Measurements from ENCODE around the gene SLC8A1.

Gene SLC8A1

GRCh38 chr2:40353231-40353630, 98.7 kb downstream of the SLC8A1 start:
- peak; percentile 81 for DNase-seq (ENCODE audit: low read depth)

DNA sequence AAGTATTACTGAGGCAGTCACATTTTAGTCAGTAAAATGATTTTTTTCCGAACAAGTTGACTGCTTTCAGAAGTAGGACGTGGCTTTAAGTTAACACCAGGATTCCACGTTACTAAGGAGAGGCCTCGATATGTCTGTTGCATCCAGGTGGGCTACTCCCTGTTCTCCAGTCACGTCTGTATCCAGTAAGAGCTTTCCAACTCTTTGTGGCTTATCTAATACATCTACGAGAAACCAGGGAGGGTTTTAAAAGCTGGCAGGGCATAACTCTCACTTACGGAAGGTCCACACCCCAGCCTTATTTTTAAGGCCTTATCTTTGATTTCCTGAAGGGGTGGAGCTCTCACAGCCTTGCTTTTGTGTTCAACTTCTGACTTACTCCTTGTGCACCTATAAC, 99.2 kb downstream of the SLC8A1 start:
- no peak for DNase-seq (ENCODE audit: low read depth)

GRCh38 chr2:40352041-40352702, 99.7 kb downstream of the SLC8A1 start:
- peak; percentile 75 for DNase-seq (ENCODE audit: low read depth)

DNA sequence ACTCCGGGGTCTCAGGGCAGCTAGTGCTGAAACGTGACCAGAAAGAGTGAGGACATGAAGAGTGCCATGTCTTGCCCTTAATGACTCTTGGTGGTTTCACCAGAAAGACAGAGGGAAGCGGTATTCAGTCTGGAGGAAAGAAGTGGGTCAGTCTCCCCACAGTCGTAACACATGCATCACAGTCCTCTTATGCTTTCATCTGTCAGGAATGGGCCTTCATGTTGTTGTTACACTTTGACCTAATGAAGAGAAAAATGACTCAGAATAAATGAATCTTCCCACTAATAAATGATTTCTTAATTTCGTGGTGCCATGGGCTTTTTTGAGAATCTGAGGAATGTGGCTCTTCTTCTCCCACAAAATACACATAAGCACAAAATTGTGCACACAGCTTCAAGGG, 103.2 kb downstream of the SLC8A1 start:
- peak; percentile 79 for DNase-seq (ENCODE audit: low read depth)

DNA sequence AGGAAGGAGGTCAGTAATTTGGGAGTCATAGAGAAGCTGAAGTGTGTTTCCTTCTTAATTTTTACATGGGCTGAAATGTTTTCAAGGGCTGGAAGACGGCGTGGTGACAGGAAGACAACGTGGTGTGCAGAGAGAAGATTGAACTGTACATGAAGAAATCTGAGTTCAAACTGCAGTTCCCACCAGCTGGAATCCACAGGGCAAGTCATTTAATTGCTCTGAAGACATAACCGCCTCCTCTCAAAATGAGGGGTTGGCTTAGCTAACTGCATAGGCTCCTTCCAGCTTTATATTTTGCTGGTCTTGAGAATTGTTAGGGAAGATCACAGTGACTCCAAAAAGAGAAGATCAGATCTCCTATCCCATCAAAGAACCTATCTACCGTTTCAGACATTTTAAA, 103.9 kb downstream of the SLC8A1 start:
- DNase-seq (ENCODE audit: low read depth), result no peak

DNA sequence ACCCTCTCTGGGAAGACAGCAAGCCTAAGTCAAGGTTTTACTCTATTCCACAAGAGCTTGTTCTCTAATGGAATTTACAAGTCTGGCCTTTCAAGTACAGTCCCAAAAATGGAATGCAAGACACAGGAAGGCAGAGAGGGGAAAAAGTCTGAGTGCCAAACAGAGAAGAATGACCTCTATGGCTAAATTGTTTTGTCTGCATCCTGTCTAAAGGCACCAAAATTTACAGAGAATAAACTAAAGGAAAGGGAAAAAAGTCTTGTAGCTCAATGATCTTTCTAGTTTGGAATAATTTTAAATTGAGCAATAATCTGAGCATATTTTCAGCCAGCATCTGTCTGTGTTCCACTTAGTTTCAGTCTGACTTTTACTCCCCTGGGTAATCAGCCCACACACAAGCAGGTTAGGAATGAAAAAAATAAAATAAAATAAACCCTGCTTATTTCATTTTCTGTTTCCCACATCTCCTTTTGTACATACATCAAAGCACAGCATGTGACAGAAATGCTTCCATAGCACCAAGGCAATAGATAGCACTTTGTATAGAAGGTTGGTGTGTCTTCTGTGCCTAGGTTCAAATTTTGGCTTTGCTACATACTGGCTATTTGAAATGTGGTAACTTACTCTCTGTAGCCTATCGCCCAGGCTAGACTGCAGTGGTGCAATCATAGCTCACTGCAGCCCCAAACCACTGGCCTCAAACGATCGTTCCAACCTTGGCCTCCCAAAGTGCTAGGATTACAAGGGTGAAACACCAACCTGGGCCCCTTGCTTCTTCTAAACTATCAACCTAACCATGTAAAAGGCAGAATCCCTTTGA, 105.1 kb downstream of the SLC8A1 start:
- DNase-seq (ENCODE audit: low read depth), result peak; percentile 63

DNA sequence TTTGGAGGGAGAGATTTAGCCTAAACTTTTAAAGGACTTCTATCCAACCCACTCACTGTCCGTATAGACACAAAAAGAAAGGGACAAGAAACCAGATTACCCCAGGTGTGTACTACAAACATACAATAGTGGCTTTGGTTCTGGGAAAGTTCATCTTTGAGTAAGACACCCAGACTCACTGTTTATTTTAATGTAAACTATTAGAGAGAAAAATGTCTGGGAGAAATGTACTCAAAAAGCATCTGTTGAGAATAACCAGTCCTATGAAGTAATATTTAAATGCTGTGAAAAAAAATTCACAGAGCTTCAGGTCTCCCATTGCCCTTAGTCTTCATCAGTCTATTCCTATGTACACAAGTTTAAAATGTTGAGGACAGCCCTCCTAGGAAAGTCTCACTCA, 107.5 kb downstream of the SLC8A1 start:
- DNase-seq (ENCODE audit: low read depth), result no peak

DNA sequence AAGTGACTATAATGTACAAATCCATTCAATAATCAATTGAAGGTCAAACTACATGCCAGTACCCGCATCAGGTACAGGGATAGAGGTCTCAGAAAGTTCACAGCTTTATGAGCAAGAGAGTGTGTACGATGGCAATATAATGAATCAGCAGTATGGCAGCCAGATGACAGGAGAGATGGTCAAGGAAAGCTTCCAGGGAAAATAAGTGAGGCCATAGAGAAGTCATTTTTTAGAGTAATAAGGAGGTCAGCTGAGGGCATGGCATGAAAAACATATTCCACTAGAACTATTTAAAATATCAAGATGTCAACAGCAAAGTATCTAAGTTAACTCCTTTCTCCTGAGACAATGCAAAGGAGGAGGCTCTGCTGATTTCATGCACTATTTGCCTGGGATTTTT, 108.0 kb downstream of the SLC8A1 start:
- DNase-seq (ENCODE audit: low read depth), result peak; percentile 77

DNA sequence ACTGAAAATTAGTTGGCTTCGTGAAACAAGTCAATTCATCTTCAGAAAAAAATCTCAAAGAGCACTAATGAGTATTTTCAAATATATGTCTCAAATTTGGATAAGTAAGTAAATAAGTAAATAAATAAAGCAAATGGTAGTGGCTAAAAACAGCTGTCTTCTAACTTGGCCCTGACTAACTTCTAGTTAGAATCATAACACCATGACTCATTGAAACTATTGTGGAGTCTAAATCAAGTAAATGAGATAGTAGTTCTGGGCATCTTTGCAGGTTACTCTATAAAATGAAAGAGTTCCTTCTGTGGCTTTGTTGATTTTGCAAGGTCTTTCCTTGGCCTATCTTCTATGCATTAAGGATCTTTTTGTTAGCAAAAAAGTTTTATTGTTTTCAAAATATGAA, 110.7 kb downstream of the SLC8A1 start:
- DNase-seq (ENCODE audit: low read depth), result no peak

DNA sequence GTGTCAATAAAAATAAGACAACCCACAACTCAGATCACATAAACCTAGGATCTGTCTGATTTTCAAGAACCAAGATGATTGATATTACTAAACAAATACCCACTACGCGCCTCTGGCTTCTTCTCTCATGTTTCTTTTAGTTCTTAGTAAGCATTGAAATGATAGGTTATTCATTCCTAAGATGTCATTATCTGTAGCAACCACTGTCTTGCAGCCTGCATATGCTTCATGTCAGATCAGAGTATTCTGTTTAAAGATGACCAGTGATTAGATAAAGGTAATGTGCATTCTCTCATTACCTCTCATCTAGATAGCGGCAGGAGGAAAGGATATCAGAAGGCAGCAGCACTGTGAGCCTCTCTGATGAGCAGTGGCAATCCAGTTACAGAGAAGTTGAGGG, 112.9 kb downstream of the SLC8A1 start:
- DNase-seq (ENCODE audit: low read depth), result no peak

DNA sequence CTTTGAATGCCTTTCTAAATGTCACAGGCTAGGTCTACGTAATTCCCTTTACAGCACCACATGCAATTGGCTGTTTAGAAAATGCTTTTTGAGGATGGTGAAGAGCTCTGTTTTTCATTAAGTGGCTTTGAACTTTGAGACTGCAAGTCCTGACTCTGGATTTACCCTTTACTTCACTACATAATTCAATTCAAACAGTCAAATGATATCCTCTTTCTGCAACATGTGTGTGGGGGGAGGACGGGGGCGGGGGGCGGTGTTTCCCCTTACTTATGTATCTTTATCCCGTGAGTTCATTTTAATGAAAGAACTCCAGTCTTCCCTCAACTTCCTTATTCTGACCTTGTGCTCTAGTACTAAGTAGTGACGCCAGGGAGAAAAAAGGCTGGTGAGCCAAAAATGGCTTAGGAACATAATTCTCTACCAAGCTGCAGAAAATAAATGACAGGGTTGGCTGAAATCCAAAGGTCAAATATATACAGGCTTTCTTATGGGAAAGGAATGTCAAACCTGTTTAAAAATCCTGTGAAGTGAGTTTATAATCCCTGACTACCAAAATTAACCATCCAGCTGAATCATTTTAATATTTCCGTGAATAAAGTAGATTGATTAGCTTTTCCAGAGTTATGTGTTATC, 119.6 kb downstream of the SLC8A1 start:
- DNase-seq (ENCODE audit: low read depth), result peak; percentile 93

DNA sequence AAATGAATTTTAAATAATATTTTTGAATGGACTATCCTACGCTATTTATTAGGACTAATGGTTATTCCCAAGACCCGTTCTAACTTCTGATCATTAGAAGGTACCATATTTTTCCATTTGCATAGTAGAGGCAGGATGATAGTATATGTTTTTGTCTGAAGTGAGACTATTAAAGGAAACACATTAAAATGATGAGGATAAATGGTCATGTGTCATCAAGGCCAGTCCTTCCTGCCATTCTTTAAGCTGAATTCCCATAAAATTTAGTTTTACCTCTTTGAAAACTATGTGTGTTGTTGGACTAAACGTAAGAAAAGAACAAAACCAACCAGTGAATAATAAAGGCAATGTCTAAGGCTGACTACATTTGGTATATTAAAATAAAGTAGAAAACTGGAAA, 121.8 kb downstream of the SLC8A1 start:
- no peak for DNase-seq (ENCODE audit: low read depth)

DNA sequence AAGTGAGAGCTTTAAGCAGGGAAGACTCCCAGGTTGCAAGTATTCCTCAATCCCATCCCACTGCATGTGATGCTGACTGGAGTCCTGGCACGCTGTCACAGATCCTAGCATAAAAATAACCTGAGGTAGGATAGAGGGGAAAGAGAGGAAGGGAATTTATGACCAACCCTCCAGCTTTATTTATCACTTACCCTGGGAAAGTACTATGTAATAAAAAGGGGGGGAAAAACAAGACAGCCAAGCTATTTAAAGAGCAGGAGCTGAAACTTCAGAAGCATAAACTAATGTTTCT, 122.2 kb downstream of the SLC8A1 start:
- no peak for DNase-seq (ENCODE audit: low read depth)

DNA sequence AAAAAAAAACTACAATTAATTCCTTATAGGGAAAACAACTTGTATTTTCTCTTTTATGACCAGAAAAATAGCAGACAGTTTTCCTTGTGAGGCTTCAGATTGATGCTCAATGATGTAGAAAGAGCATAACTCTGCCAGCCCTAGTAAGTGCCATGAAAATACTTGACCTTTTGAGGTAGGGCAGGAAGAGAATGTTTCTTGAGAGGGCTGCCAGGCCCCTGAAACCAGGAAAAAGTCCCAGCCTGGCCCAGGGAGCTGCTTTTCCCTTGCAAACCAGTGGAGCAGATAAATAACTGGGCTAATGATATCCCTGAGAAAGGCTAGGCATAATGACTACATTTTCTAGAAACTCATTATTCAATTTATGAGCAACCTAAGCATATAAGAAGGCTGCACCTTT, 126.8 kb downstream of the SLC8A1 start:
- DNase-seq (ENCODE audit: low read depth), result no peak

- no peak for DNase-seq (ENCODE audit: low read depth)
Observed at GRCh38 chr2:40324656-40325055, 127.2 kb downstream of the SLC8A1 start.

DNA sequence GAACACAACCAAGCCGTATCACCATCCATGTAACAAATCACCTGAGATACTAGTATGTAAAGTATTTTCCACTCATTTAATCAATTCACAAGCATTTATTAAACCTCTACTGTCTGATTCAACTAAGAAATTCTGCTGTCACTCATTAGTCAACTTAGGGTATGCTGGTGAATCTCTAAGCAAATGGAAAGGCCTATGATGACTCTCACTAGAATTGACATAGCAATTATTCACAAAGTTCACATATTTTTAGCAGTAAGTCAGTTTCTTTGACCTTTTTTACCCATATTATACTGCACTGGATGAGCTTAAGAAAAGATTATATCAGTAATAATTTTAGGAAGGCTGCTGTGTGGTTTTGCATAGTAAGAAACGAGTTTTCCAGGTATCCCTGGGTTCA, 130.1 kb downstream of the SLC8A1 start:
- DNase-seq (ENCODE audit: low read depth), result no peak

GRCh38 chr2:40321016-40321623, 130.8 kb downstream of the SLC8A1 start:
- no peak for DNase-seq (ENCODE audit: low read depth)

DNA sequence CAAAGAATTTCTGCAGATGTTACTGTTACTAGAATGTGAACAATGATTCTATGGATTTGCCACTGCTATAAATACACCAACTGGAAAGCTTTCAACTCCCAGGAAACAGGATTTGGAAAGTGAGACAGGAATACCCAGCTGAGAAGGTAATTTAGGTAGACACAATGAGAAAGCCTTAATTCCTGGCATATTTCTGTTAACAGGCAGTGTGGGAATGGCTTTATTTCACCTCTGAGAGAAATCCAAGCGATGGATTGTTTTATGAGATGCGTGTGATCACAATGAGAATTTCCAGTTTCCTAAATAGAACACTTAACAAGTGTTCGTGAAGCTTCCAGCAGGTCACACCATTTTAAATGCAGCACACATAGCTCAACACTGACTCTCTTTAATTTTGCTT, 133.0 kb downstream of the SLC8A1 start:
- DNase-seq (ENCODE audit: low read depth), result no peak

- DNase-seq (ENCODE audit: low read depth), result no peak
Observed at GRCh38 chr2:40317761-40318160, 134.1 kb downstream of the SLC8A1 start.

DNA sequence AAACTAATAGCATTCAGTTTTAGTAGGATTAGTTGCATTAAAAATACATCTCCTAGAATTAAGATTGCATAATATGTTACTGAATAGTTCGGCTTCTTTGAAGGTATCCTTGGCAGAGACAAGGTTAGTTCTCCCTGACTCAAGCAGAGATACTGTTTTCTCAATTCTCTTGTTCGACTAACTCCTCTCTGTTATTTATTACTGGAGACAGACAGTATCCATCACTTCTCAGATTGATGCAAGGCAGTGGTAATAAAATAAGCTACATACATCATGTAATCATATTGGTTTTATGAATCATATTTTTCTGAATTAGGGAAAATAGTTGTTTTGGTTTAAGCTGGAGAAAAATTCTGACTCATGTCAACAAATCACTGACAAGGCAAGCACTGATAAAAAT, 134.8 kb downstream of the SLC8A1 start:
- no peak for DNase-seq (ENCODE audit: low read depth)

DNA sequence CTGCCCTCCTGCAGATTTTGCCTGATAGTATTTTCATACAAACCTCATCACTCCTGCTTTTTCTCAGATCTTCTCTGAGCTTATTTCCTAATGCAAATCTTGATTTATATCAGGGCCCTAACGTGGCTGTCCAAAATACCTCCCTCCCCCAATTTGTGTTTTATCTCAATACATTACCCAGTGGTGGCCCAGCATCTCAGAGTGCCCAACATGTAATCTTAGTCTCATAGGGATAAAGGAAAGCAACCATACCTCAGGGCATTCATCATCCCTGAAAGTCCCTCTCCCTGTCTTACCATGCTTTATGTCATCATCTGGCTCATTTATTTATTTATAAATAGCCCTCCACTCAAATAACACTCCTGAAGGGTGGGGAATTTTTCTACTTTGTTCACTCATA, 135.3 kb downstream of the SLC8A1 start:
- no peak for DNase-seq (ENCODE audit: low read depth)

- DNase-seq (ENCODE audit: low read depth), result peak; percentile 62
Observed at GRCh38 chr2:40315683-40316082, 136.2 kb downstream of the SLC8A1 start.

- DNase-seq (ENCODE audit: low read depth), result no peak
Observed at GRCh38 chr2:40311026-40311425, 140.9 kb downstream of the SLC8A1 start.
